GM18870 (cell line): ENCODE results near the gene TMEM53.
A peak's percentile ranks its signal among the peaks of the same experiment; 100 is the strongest.
"Not testable (repeated sequence)": the region's sequence is repeated elsewhere in the genome, so short reads cannot be mapped to it uniquely, and the experiment has no call there.

Experiments
- ATAC-seq: cut with Tn5 transposase; IDR thresholded peaks from one replicate; pipeline ENCODE4 v1.9.1; 2021; ENCODE audit warnings: moderate library complexity; ENCODE audit not compliant: unreplicated experiment

TMEM53 gene

DNA sequence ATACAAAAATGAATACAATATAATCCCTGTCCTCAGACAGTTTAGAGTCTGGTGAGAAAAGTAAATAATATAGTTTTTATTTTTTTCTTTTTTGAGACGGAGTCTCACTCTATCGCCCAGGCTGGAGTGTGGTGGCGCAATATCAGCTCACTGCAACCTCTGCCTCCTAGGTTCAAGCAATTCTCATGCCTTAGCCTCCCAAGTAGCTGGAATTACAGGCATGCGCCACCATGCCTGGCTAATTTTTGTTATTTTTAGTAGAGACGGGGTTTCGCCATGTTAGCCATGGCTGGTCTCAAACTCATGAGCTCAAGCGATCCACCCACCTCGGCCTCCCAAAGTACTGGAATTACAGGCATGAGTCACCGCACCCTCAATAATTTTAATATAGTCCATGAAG is 25.1 kb upstream of the TMEM53 start:
- not testable (repeated sequence) for ATAC-seq

DNA sequence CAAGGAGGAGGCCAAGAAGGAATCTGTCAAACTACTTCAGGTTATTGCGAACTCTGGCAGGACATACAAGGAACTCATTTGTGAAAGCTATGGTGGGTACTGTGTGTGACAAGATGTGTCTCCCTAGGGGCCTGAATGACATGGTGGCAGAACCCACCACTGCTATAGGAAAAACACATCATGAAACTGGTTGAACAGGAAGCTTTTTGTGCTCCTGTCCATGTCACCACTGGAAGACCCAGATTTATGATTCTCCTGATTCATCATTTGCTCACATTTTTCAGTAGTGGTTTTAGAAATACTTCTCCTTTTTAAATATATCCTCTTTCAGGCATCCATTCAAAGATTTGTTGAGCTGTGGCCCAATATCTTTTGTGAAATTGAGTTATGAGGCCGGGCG is 23.9 kb upstream of the TMEM53 start:
- no peak for ATAC-seq

DNA sequence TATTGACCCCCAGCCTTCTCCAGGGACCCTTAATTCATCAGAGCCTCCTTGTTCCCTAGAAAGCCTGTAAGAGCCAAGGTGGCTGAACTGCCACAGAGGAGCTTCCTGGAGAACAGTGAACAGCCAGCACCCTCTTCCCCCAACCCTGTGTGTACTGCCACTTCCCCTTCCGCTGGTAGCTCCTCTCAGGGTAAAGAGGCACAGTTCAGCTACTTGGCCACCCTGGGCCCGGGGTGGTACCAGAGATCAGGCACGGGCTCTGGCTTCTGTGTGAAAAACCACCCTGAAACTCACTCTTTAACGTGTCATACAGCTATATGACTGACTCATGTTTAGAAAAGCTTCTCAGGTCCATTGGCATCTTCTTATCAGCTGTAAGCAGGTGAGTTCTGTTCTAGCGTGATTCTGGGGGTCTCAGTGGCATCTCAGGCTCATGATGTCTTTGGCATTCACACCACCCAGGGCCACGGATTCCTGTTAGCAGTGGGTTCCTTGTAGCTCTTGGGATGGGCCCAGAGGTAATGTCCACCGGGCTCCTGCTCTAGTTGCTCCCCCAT is 22.6 kb upstream of the TMEM53 start:
- ATAC-seq = no peak

DNA sequence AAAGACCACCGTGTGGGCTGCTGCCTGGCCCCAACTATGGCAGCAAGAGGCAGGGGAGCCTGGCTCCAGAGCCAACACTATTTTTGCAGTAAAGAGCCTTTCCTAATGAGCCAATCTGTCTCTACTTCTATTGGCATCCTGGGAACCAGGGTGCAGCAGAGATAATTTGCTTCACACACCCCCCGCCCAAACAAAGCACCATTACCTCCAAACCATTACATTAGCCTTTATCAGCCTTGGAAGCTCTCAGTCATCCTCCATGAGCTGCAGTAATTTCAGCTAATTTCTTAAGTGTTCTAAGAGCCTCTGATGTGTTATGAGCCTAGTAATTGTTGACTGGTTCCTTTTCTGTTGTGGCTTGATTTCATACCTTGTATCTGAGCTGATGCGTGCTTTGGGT is 21.8 kb upstream of the TMEM53 start:
- ATAC-seq = no peak

DNA sequence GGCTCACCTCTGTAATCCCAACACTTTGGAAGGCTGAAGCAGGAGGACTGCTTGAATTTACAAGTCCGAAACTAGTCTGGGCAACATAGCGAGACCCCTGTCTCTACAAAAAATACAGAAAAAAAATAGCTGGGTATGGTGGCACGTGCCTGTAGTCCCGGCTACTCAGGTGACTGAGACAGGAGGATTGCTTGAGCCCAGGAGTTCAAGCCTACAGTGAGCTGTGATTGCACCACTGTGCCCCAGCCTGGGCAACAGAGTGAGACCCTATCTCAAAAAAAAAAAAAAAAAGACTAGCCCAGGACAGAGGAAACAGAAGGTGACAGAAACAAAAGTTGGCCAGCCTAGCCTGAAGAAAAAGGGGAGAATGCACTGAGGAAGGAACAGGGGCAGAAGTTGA is 21.4 kb upstream of the TMEM53 start:
- ATAC-seq = no peak

DNA sequence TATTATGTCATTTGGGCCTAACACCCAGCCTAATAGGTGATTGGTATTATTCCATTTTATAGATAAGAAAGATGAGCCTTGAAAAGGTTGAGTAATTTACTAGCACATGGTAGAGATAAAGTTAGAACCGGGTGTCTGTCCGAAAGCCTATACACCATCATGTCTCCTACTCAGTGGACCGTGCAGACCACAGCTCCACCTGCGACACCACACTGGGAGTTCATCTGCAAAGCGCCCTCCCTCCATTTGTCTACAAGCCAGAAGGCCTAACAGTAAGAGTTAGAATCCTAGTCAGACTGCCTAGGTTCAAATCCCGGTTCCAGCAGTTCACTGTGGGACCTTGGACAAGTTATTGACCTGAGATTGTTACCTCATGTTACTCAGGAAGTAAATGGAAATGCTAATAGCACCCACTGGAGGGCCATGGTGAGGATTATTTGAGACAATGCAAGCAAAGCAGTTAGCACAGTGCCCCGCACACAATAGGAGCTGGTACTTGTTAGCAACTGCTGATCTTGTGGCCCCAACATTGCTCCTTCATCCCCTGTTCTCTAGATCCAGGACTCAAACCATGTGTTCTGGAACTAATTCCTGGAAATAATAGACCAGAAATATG is 20.7 kb upstream of the TMEM53 start:
- peak; percentile 39 for ATAC-seq

DNA sequence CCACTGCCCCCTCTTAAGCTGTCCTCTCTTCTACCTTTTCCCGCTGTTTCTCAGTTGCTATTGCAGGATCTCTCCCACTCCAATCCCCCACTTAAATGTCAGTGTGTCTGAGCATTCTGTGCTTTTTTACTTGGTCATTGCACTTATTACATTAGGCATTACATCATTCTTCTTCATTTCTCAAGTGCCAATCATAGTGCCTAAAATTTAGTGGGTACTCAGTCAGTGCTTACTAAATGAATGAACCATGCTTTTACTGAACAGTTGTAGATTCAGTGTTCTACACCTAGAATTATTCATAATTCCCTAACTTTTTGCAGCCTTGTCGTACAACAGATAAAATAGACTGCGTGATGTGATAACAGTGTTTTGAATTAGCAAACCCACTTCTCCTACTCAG is 19.6 kb upstream of the TMEM53 start:
- no peak for ATAC-seq

DNA sequence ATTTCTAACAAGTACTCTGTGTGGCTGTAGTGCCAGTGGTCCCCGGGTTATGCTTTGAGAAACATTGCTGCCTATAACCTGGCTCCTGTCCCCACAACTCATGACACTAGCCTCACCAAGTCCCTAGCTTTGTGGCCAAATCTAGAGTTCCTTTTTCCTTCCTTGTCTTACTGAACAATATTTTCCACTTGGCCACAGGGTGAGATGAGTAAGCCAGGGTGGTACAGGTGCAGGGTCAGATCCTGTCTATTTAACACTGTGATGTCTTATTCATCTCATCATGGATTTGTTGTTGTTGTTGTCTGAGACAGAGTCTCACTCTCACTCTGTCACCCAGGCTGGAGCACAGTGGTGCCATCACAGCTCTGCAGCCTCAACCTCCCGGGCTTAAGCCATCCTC is 18.9 kb upstream of the TMEM53 start:
- ATAC-seq = no peak

DNA sequence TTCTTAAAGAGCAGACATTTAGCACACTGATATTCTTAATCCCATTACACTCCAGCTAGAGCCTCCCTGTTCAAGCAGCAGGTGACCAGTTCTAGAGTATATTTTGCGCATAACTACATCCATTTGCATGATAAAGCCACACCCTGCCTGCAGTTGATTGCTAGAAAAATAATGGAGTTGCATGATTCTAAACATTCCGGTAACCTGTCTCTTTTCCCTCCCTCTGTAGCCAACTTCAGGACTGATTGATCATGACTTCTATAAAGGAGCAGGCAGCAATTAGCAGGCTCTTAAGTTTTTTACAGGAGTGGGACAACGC is 15.1 kb upstream of the TMEM53 start:
- no peak for ATAC-seq

DNA sequence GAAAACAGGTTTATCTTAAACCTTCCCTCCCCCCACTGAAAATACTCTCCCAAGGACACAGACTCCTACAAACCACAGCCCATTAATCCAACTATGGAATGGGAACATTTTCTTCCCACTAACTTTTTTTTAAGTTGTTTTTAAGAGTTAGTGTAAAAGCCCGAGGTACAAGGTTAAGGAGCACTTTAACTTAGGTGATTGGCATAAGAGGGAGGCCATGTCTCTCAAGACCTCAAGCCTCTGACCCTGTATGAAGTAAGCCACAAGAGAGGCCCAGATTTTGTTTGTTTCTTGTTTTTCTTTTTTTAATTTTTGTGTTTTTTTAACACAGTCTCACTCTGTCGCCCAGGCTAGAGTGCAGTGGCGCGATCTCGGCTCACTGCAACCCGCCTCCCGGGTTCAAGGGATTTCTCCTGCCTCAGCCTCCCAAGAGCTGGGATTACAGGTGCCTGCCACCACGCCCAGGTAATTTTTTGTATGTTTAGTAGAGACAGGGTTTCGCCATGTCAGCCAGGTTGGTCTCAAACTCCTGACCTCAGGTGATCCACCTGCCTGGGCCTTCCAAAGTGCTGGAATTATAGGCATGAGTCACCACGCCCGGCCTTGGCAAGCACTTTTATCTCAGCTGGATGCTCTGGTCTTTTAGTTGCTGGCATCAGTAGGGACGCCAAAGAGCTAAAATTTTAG is 14.6 kb upstream of the TMEM53 start:
- no peak for ATAC-seq

DNA sequence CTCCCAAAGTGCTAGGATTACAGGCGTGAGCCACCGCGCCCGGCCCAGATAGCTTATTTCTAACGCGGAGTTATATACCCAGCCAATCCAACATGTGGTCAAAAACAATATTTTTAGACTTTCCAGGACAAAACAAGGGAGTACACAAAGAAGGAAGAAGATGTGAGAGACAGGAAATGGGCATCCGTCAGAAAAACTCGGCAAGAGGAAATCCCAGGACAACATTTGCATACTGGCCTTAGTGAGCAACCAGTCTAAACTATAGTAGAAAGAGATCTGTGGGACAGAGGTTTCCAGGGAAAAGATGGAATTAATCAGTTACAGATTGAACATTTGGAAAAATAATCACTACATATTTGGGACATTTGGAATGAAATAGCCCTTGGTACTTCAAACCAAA is 11.6 kb upstream of the TMEM53 start:
- ATAC-seq = no peak

DNA sequence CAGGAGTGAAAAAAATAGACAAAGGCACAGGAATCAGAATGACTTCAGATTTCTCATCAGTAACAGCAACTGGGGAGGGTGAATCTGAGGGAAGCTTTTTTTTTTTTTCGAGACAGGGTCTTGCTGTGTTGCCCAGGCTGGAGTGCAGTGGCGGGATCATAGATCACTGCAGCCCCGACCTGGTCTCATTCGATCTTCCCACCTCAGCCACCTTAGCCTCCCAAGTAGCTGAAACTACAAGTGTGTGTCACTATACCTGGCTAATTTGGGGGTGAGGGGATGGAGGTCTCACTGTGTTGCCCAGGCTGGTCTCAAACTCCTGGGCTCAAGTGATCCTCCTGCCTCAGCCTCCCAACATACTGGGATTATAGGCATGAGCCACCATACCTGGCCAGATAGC is 10.9 kb upstream of the TMEM53 start:
- no peak for ATAC-seq

DNA sequence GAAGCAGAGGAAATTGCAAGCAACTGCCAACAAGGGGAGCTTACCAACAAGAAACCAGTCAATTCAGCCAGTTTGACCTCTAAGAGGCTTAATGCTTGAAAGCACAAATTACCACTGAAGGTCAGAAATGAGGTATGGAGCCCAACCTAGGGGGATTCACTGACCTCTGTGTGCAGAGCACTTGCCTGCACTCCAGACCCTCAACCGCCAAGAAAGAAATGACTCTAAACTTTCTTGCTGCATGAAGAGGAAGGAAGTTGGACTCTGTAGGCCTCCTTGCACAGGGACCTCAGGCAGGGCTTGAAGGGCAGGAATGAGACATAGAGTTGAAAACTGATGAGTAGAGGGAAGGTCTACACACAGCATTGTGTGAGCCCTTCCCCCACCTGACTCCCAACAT is 10.2 kb upstream of the TMEM53 start:
- peak; percentile 88 for ATAC-seq

DNA sequence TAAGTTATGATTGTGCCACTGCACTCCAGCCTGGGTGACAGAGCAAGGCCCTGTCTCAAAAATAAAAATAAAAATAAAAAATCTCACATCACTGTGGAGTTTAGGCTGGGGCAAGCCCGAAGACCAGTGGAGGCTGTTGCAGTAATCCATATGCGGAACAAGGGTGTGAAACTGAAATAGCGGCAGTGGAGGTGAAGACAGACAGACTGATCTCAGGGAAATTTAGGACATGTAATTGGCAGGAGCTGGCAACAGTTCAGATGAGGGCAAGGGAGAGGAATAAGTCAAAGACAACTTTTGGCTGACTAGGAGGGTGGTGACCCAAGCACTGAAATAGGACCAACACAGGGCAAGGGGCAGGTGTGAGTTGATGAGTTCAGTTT is 8.6 kb upstream of the TMEM53 start:
- ATAC-seq = no peak

DNA sequence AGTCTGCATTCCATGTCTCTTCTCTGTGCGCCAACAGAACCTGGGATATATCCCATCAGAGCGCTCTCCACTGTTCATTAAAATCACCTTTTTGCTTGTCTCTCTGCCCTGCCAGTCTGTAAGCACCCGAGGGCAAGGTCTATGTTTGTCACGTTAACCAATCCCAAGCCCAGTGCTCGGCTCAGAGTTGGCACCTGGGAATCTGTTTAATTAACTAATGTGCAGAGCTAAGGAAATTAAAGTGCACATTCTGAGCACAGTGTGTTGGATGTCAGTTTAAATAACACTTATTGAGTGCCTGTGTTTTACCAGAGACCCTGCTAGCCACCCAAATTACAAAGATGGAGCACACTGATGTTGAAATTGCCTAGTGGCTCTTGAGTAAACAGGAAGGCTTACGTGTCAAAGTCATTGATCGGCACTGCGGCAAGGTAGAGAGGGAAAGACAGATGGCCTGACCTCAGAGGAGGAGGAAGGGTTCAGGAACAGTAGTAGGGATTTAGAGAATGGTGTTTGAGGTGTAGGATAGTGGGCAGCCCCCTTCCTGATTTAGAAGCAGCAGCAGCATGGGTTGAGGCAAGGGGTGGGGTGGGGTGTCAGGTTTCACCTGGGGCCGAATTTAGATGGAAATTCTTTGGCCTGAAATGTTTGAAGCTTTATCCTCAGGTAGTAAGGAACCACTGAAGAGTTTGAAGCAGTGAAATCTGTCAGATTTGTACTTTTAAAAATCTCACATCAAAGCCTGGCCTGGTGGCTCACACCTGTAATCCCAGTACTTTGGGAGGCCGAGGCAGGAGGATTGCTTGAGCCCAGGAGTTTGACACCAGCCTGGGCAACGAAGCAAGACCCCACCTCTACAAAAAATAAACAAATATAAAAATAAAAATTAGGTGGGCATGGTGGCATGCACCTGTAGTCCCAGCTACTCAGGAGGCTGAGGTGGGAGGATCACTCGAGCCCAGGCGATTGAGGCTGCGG is 7.9 kb upstream of the TMEM53 start:
- no peak for ATAC-seq

DNA sequence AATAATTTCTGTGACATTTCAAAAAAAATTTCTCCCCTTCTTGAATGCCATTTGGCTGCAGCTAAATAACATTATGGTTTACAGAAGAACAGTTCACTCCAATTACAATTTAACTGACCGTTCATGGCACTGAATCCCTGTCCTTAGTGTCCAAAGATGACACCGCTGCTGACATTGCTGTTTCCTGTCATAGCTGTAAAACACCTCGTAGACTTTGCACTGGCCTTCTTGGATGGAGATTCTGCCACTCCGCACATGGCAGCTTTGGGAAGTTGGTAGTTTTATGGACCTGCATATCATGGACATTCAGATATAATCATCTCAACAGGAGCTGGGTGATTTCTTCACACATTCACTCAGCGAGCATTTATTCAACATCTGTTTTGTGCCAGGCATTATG is 5.2 kb upstream of the TMEM53 start:
- no peak for ATAC-seq

DNA sequence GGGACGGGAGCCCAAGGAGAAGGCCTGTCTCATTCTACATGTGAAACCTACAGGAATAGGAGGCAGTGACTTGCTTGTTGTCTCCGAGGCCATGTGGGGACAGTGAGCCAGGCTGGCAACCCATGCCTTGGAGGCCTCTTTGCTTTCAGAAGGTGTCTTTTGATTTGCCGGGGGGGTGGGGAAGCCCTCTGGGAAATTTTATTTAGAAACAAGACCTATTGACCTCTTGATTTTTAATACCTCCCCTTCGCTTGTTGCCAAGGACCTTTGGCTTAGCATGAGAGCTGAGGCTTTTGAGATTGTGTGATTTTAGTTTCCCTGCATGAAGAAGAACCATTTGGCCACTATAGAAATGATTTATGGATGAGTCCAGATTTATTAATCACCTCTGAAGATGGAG is 4.3 kb upstream of the TMEM53 start:
- ATAC-seq = no peak

DNA sequence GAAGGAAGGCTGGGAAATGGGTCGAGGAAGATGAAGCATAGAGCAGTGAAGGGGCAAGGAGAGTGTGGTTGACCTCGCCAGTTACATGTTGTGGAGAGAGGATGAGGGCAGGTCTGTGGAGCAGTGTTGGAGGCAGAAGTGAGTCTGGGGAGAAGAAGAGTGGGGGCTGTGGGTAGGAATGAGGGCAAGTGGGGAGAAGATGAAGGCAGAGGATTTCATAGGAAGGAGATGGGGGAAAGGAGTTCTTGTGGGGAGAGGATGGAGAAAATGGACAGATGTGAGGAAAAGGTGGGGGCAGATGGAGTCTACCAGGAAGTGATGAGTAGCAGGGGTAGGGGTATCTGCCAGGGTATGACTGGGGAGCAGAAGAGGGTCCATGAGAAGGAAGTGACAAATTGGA is 3.8 kb upstream of the TMEM53 start:
- ATAC-seq = no peak

DNA sequence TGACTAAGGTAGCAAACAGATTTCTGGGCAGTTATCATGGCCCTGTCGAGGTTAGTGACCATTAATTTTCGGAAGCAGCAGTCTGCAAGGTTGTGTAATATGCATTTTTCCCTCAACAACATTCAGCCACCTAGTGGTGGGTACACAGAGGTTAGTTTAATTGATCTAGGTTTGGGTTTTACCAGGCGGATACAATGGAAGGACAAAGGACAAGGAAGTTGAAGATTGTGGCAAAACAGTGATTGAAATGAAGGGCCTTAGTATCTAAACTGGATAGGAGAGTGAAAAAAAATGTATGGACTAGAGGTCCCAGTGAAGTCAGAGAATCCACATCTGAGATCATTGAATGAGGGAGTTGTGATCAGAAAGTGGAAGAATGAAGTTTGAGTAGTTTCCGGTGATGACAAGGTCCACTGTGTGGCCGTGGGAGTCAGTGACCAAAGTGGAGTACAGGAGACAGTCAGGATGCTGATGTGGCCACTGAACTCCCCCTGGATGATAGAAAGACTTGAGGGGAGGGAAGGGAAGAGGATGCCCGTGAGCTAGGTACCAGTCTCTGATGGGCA is 3.0 kb upstream of the TMEM53 start:
- ATAC-seq = no peak

DNA sequence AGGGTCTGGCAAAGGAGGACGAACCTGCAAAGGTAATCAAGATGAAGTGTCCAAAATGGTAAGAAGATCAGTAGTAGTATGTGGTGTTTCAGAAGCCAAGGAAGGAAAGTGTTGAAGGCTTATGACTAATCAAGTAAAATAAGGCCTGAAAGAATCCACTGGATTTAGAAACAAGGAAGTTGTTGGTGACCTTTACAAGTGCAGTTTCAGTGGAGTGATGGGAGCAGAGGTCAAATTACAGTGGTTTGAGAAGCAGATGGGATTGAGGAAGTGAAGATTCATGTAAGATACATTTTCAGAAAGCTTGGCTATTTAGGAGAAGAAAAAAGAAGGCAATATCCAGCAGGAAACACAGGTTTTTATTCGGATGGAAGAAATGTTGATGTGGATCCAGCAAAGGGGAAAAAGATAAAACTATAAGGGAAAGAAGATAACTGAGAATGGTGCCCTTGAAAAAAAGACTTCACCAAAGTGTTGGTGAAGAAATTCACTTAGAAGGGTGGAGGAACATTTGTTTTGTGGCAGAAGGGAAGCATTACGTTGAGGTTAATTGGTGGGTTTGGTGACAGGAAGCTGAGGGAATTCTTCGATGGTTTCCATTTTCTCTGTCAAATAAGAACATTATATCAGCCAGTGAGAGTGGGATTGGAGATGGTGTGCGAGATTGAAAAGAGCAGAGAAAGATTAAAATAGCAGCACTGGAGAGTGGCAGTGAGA is 2.4 kb upstream of the TMEM53 start:
- no peak for ATAC-seq

DNA sequence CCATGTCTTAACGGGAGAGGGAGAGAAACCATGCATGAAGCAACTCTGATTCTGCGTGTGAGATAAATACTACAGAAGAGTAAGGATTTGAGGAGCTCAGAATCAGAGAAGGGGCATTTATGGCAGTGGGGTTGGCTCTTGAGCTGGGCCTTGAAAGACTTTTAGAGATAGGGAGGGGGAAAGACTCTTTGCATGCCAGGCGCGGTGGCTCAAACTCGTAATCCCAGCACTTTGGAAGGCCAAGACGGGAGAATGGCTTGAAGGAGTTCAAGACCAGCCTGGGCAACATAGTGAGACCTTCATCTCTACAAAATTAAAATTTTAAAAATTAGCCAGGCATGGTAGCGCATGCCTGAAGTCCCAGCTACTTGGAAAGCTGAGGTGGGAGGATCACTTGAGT is 905 bp upstream of the TMEM53 start:
- no peak for ATAC-seq
